AG08395 (cell line): ENCODE measurements around the gene C12orf43.

Experiments
- DNase-seq: peaks from one replicate; pipeline ENCODE4 v3.0.0; 2012; ENCODE audit warnings: mixed read lengths, low spot score

Gene C12orf43

DNA sequence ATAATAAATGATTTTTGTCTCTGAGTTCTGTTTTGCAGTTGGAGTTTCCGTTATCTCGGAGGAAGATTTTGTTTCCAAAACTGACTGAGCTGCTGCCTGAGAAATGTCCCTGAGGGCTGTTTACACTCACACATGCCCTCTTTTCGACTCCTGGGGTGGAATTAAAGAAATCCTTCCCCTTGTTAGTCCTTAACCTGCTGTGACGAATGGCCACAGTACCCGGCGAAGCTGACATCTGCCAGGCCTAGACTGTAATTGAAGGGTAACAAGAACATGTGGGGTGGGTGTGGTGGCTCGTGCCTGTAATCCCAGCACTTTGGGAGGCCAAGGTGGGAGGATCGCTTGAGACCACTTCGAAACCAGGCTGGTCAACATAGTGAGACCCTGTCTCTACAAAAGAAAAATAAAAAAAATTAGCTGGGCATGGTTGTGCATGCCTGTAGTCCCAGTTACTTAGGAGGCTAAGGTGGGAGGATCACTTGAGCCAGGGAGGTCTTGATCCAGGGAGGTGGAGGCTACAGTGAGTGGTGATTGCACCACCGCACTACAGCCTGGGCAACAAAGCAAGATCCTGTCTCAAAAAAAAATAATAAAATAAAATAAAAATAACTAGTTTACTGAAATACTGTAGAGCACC, 14.4 kb upstream of the C12orf43 start:
- no peak for DNase-seq

DNA sequence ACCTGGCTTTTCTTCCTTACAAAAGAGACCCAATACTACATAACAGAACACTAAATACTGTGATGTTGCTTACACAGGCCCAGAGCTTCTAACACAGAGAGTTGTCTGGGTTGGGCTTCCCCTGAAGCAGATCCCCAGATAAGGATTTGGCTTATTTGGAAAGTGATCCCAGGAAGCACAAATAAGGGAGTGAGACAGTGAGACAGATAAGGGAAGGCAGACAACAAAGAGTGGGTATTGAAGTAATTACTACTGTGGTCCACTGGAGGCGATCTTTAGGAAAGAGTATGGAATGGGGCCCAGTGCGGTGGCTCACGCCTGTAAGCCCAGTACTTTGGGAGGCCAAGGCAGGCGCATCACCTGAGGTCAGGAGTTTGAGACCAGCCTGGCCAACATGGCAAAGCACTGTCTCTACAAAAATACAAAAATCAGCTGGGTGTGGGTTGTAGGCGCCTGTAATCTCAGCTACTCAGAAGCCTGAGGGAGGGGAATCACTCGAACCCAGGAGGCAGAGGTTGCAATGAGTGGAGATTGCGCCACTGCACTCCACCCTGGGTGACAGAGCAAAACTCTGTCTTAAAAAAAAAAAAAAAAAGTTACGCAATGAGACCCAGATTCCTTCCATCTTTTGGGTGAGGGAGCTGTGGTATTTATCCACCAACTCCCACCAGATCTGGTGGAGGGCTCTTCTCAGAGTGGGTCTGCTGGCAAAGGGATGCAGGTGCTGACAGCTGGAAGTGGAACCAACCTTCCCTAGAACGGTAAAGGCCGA, 10.2 kb upstream of the C12orf43 start:
- DNase-seq, result no peak

DNA sequence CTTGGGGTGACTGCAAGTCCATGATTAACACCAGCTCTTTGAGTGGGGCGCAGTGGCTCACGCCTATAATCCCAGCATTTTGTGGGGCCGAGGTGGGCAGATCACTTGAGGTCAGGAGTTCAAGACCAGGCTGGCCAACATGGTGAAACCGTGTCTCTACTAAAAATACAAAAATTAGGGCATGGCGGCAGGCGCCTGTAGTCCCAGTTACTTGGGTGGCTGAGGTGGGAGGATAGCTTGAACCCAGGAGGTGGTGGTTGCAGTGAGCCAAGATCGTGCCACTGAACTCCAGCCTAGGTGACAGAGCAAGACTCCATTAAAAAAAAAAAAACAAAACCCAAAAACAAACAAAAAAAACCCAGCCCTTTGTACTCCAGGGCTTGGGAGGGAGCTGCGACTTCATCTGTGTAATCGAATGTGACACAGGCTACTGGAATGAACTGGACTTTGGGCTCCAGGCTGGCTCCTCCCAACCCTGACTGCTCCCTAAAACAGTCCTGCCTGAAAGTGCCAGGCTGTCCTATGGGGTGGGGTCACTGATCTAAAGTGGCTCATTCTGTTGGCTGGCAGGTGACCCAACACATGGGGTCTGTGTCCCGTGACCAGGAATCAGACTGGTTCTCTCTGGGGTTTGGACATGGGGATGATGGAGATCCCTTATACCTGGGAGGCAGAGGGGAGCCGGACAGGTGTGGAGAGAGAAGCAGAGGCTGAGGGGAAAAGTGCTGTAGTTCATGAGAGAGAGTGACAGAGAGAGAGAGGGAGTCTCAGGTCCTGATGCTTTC, 9.3 kb upstream of the C12orf43 start:
- DNase-seq, result no peak

DNA sequence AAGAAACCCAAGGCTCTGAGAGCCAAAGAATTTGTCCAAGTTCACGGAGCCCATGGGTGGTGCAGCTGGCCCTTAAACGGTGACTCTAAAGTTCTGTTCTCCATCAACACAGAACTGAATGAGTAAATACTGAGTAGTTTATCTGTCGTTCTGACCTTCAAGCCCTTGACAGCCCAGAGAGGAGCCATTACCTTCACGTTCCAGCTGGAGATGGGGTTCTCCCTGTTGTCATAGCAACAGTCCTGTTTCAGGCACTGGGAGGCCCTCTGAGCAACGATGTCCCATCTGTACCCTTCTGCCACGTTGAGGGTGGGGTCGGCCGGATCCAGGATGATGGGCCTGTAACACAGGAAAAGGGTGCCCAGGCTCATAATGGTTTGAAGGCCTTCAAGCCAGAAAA, 7.5 kb upstream of the C12orf43 start:
- DNase-seq, result no peak

DNA sequence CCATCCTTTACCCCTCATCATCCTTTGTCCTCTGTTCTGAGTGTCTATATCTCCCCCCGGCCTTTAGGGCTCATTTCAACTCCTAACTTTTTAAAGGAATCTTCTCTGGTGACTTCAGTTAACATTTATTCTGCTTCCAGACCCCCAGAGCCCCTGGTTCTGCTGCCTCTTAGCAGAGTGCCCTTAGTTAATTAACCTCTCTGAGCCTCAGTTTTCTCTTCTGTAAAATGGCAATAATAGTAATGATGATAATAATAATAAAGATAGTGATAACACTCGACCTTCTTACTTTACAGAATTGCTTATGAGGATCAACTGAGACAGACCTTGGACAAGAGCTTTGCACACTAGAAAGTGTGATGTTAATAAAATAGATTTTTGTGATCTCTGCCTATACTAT, 6.4 kb upstream of the C12orf43 start:
- DNase-seq, result no peak

DNA sequence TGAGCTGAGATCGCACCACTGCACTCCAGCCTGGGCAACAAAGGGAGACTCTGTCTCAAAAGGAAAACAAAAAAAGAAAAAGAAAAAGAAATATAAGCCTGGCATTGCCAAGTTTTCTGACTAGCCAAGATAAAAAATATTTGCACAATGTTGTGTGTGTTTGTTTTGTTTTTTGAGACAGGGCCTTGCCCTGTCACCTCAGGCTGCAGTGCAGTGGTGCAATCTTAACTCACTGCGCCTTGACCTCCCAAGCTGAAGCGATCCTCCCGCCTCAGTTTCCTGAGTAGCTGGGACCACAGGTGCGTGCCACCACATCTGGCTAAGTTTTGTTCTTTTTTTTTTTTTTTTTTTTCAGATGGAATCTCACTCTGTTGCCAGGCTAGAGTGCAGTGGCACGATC, 5.5 kb upstream of the C12orf43 start:
- DNase-seq, result no peak

DNA sequence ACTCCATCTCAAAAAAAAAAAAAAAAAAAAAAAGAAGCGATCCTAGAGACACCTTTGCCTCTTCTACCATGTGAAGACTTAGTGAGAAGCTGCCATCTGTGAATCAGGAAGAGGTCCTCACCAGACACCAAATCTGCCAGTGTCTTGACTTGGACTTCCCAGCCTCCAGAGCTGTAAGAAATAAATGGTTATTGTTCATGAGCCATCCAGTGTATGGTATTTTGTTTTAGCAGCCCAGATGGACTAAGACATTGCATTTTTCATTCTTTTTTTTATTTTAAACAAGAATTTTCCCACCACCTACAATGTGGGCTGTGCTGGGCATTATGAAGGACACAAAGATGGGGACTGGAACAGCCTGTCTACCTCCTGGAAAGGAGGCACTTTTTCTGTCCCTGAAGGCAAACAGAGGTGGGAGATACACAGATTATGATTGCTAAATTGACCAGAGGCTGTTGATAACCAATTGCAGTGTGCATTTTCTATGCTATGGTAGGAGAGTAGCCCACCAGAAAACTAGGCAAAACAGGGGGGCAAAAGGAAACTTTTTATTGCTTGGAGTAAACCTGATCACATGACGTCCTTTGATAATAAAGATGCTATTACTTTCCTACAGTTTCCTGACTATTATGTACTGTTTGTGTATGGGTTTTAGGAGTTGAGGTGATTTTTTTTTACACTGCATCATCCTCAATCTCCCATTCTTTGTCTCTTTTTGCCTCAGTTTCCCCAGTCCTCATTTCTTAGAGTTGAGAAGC, 2.8 kb upstream of the C12orf43 start:
- DNase-seq, result no peak

DNA sequence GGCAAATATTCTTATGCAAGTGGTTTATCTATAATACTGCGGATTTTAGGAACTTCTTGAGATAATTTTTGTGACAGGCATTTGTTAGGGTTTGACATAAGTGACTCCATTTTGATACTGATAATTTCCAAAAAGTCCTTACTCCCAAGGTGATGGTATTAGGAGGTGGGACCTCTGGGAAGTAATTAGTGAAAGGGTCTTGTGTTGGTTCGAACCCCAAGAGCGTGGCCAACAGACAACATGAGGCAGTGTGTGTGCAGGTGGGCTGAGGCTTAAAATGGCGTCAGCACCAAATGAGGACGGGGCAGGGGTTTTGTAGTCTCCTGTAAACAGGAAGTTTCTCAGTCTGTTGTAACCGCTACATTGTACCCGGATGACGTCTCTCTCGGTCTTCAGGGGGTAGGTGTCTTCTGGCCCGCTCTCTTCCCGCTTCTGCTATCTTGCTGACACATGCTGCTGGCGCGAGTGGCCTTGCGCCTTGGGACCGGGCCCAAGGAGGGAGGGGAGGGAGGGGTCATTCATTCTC, 1.7 kb upstream of the C12orf43 start:
- no peak for DNase-seq

DNA sequence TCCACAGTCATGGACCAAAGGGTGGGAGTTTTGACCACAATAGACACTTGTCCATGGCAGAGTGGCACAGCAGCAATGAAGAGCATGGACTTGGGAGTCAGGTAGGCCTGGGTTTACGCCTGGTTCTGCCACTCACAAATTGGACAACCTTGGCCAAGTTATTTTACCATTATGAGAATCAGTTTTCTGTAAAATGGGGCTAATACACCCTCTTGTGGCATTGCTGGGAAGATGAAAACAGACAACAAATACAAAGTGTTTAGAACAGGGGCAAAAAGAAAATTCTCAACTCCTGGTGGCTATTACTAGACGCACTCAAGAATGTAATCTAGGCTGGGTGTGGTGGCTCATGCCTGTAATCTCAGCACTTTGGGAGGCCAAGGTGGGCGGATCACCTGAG, 2.6 kb downstream of the C12orf43 start:
- no peak for DNase-seq

DNA sequence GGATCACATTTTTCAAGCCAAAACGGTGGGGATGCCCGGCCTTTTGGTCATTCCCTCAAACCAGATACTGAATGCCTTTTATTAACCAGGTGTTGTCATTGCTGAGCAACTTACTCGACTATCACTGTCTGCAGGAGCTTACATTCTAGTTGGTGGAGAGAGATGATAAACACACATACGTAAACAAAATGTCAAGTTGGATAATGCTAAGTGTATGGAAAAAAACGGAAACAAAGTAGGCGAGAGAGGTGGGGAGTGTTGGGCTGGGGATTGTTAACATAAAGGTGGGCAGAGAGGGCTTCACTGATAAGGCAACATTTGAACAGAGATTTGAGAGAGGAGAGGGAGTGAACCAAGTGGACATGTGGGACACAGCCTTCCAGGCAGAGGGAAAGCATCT, 4.5 kb downstream of the C12orf43 start:
- DNase-seq, result no peak

DNA sequence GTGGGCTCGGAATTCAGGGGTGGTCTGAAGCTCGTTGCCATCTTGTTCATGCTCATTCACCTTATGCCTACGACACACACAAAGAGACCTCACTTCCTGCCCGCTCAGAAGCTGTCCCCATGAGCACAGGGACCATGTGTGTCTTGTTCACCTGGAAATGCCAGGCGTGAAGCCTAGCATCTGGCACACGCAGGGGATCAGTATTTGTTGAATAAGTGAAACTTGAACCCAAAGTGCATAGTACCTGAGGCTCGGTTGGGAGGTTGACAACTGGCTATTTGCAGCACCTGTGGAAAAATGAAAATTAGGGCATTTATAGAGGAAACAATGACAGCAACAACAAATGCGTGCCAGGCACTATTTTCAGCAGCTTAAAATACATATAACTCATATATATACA, 5.4 kb downstream of the C12orf43 start:
- no peak for DNase-seq

DNA sequence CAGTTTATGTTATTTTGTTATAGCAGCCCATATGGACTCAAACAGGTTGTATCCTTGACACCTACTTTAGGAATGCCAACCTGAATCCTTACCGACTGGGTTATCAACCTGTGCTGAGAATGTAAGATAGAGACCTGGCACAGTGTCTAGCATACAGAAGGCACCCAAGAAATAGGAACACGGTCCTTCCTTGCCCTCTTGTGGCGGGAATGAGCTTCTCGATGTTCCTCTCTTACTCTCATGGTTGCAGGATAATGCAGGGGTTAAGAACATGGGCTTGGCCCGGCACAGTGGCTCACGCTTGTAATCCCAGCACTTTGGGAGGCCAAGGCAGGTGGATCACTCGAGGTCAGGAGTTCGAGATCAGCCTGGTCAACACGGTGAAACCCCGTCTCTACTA, 6.5 kb downstream of the C12orf43 start:
- peak; percentile 39 for DNase-seq

DNA sequence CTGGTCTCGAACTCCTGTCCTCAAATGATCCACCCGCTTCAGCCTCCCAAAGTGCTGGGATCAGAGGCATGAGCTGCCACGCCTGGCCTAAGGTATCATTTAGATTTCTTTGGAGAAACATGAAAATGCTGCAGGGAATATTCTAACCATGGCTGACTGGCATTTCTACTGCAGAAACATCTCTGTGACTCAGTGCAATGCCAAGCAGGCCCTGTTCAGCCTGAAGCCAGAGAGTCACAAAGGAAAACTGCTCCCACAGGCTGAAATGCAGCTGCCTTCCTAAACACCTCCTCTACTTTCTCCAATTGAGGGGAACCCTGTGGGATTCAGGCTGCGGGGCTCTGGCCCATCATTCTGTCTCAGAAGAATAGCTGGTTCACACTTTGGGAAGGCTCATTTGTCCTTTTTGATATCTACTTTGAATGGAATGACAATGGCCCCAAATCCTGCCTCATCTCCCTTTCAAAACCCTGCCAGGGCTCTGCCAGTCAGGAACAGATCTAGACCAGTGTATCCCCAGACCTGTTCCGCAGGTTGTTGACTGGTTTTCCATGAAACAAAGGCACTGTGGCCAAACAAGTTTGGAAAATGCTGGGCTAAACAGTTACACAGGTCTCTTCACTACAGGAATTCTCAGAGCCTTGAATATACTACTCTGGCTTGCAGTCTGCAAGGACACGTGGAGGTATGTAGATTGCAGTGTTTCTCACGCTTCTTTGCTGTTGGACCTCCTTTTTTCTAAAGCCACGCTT, 7.8 kb downstream of the C12orf43 start:
- no peak for DNase-seq

DNA sequence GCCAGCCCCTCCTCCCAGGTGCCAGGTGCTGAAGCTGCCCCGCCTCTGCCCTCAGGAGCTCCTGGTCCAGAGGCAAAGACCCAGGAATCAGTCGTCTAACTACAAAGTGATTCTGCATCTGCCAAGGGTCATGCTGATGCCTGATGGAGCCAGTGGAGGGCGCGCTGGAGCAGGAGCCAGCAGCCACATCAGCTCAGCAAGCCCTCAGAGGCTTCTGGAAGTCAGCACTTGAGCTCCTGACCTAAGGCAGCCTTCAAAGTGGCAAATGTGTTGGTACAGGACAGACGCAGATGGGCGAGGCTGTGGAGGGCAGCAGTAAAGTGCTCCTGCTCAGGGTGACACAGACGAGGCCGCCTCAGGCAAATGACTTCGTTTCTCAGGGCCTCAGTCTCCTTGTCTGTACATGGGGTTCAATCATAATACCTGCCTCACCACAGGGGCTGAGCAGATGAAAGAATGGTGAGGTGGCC, 10.9 kb downstream of the C12orf43 start:
- peak; percentile 54 for DNase-seq

DNA sequence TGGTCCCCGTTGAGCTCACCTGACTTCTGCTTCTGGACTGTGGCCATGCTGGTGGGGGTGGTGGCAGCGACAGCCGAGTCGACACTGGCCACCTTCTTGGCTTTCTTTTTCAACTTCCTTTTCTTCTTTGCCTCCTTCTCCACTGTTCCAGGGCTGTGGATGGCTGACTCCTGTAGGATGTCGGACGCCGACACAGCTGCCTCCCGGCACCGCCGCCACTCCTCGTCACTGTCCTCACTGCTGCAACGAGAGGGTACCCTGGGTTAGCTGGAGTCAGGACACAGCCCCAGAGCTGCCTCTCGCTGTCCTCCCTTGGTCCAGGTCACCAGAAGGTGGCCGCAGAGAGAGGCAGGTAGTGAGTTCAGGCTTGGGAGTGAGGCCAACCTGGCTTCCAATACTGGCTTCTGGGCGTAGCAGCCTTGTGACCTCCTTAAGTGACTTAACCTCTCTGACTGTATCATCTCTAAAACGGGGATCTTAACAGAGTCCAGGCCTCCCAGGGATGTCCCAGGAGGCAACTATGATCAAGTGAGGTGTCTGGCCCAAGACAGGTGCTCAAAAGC, 12.0 kb downstream of the C12orf43 start:
- DNase-seq, result no peak

DNA sequence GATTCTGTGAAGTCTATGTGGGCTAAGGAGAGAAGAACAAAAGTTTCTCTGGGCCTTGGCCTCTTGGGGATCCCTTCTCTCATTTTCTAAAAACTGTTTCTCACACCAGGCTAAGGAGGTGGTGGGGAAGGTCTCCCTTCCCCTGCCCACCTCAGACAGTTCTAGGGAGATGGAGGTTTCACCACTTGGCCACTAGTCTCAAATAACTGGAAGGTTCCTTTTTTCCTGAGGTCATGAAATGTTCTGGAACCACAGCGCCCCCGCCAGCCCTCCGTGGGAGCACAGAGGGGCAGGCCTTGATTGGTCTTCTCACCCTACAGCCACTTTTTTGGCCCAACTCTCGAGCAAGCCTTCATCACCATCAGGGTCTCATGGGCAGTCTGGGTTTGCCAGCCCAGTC, 12.6 kb downstream of the C12orf43 start:
- no peak for DNase-seq

DNA sequence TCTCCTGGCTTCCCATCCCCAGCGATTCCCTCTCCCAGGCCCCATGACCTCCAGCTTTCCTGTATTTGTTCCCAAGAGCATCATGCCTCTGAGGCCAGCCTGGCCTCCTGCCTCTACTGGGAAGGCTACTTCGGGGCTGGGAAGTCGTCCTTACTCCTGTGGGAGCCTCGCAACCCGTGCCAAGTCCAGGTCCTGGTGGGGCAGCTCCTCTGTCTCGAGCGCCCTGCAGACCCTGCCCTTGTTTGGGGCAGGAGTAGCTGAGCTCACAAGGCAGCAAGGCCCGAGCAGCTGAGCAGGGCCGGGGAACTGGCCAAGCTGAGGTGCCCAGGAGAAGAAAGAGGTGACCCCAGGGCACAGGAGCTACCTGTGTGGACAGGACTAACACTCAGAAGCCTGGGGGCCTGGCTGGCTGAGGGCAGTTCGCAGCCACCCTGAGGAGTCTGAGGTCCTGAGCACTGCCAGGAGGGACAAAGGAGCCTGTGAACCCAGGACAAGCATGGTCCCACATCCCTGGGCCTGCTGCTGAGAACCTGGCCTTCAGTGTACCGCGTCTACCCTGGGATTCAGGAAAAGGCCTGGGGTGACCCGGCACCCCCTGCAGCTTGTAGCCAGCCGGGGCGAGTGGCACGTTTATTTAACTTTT, 14.3 kb downstream of the C12orf43 start:
- DNase-seq, result no peak

DNA sequence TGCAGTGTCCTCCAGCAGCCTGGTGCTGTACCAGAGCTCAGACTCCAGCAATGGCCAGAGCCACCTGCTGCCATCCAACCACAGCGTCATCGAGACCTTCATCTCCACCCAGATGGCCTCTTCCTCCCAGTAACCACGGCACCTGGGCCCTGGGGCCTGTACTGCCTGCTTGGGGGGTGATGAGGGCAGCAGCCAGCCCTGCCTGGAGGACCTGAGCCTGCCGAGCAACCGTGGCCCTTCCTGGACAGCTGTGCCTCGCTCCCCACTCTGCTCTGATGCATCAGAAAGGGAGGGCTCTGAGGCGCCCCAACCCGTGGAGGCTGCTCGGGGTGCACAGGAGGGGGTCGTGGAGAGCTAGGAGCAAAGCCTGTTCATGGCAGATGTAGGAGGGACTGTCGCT, 15.2 kb downstream of the C12orf43 start:
- no peak for DNase-seq

DNA sequence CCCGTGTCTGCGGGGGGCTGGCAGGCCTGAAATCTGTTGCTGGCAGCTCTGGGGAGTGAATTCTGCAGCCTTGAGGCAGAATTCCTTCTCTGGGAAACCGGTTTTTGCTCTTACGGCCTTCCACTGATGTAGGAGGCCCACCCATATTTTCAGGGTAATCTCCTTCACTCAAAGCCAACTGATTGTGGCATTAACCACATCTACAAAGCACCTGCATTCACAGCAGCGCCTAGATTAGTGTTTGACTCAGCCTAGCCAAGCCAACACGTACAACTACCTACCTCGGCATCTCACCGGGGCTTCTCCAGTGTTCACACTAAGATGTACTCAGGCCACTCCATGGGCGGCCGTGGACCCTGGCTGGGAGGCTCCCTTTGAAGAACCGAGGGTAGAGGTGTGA, 15.8 kb downstream of the C12orf43 start:
- DNase-seq, result no peak
